ENCODE measurements around the gene LRRC8A. TPM values are rescaled to one million over a fixed set of nuclear protein-coding genes. Genes with fewer than 3 reads are reported as not detected.
A peak's percentile ranks its signal among the peaks of the same experiment; 100 is the strongest.

The LRRC8A gene
- total RNA-seq, 2 donors from 2014 or later = 45.3 to 65.9 TPM

DNA sequence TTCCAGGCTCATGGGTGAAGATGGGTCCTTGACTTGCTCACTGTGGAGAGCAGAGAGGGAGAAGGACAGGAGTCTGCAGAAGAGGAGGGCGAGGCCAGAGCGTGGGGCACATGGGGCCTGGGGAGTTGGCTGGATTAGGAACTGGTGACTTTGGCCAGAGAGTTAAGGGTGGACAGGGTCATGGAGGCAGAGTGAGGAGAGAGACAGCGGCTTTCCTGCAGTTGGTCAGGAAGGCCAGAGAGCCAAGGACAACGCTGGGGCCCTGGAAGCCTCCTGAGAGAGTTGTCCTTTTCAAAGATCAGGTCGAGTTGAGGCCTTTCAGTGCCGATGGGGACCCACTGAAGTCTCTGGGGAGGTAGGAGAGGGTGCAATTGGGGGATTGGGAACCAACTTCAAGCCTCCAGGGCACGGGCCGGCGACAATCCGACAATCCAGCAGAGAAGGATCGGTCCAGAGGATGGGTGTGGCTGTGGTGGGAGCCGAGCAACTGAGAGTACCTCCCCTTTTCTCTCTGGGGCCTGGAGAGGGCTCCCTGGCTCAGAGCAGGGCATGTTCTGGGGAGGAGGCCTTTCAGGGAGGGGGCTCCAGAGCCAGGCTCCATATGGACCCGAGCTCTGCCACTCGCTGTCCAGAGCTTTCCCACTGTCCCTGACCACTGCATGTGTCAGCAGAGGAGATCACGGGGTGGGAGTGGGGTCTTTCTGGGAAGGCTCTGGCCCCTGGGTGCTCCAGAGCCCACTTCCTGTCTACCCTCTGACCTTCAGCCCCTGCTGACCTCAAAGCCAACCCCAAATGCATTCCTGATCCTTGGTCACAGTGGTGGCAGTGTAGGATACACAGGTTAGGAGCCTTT lies 31.3 kb downstream of the LRRC8A start:
- H3K27me3 ChIP-seq = no peaks in the 10 kb centered on the region
- no peaks in the 10 kb centered on the region for H3K9me3 ChIP-seq
- H3K36me3 ChIP-seq = peaks cover 50% of the 10 kb centered on the region
- DNase-seq (ENCODE audit: low spot score) = no peak
- TF ChIP-seq CTCF (IDR thresholded peaks at IDR 0.05) = no peak
- H3K4me1 ChIP-seq = peaks cover 6 to 89% of the 10 kb centered on the region in 2 donors
- peak overlapping the region in 1 of 2 donors; percentile 1 for H3K4me3 ChIP-seq
- peak overlapping the region; percentile 75 to 86 for H3K27ac ChIP-seq

DNA sequence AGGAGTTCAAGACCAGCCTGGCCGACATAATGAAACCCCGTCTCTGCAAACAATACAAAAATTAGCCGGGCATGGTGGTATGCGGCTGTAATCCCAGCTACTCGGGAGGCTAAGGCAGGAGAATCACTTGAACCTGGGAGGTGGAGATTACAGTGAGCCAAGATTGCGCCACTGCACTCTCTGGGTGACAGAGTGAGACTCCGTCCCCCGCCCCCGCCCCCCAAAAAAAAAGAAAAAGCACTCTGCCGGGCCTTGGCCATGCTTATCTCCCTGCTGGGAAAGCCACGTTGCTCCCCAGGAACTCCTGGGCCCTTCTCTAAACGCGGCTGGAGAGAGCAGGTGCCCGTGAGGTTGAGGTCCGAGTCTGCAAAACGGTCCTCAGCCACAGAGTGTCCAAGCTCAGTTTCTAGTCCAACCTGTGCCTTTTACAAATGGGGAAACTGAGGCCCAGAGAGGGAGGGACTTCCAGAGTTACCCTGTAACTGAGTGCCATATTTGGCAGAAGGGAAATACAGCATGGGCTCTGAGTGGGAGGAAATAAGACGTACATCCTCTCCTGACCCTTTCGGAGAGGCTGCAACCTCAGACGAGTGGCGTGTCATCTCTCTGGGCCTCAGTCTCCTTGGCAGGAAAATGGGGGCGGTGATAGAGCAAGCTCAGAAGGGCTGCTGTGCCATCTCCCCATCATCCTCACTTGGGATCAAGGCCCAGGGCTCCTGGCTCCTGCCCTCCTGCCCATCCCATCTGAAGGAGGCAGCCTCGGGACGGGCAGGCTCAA lies 32.3 kb downstream of the LRRC8A start:
- Histone ChIP-seq H3K27ac (peak overlapping the region; percentile 75 to 86), H3K9me3 (no peaks in the 10 kb centered on the region), H3K4me3 (no peak overlapping the region), H3K4me1 (peaks cover 6 to 94% of the 10 kb centered on the region in 2 donors), H3K27me3 (no peaks in the 10 kb centered on the region), H3K36me3 (peaks cover 41% of the 10 kb centered on the region)
- no peak for TF ChIP-seq CTCF (IDR thresholded peaks at IDR 0.05)
- DNase-seq (ENCODE audit: low spot score) = no peak

DNA sequence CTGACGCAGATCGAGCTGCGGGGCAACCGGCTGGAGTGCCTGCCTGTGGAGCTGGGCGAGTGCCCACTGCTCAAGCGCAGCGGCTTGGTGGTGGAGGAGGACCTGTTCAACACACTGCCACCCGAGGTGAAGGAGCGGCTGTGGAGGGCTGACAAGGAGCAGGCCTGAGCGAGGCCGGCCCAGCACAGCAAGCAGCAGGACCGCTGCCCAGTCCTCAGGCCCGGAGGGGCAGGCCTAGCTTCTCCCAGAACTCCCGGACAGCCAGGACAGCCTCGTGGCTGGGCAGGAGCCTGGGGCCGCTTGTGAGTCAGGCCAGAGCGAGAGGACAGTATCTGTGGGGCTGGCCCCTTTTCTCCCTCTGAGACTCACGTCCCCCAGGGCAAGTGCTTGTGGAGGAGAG lies 34.3 kb downstream of the LRRC8A start:
- Histone ChIP-seq H3K27me3 (no peaks in the 10 kb centered on the region), H3K27ac (peak overlapping the region; percentile 83), H3K9me3 (no peaks in the 10 kb centered on the region), H3K36me3 (peaks cover 24% of the 10 kb centered on the region), H3K4me1 (peaks cover 0 to 94% of the 10 kb centered on the region in 2 donors), H3K4me3 (peak overlapping the region in 1 of 2 donors; percentile 13)
- peak; percentile 70 for DNase-seq (ENCODE audit: low spot score)
- TF ChIP-seq CTCF (IDR thresholded peaks at IDR 0.05) = no peak

- TF ChIP-seq CTCF (IDR thresholded peaks at IDR 0.05) = no peak
- peaks cover 24% of the 10 kb centered on the region for H3K36me3 ChIP-seq
- H3K4me3 ChIP-seq = peak overlapping the region in 1 of 2 donors; percentile 13
- H3K27me3 ChIP-seq = no peaks in the 10 kb centered on the region
- peak overlapping the region; percentile 83 for H3K27ac ChIP-seq
- no peaks in the 10 kb centered on the region for H3K9me3 ChIP-seq
- DNase-seq (ENCODE audit: low spot score) = no peak
- H3K4me1 ChIP-seq = peaks cover 0 to 94% of the 10 kb centered on the region in 2 donors
Measured at GRCh38 chr9:128916745-128917144, 34.8 kb downstream of the LRRC8A start.

- Histone ChIP-seq H3K9me3 (no peaks in the 10 kb centered on the region), H3K27me3 (no peaks in the 10 kb centered on the region), H3K36me3 (peaks cover 24% of the 10 kb centered on the region), H3K27ac (peak overlapping the region; percentile 83), H3K4me3 (no peak overlapping the region), H3K4me1 (peaks cover 0 to 92% of the 10 kb centered on the region in 2 donors)
- peak; percentile 88 for DNase-seq (ENCODE audit: low spot score)
- no peak for TF ChIP-seq CTCF (IDR thresholded peaks at IDR 0.05)
Measured at GRCh38 chr9:128917151-128917849, 35.4 kb downstream of the LRRC8A start.
